Esophagus squamous epithelium (tissue), 4 donors: ENCODE results near the gene ZCCHC7.

Experiments
- CTCF ChIP-seq, 6 experiments: fragments of 450-650 bp in 4 of 6; fragments of 200-600 bp in 2 of 6; sonication (generic) in 2 of 6; IDR thresholded peaks; one replicate each; pipeline ENCODE4 v1.5.1; 2016 to 2019; ENCODE audit warnings: antibody characterized with exemption in 6 of 6, mild to moderate bottlenecking in 4 of 6, moderate library complexity in 4 of 6
- POLR2A ChIP-seq, 4 donors: fragments of 450-650 bp; IDR thresholded peaks; one replicate each; pipeline ENCODE4 v1.6.1; 2017; ENCODE audit warnings: antibody characterized with exemption in 4 of 4, mild to moderate bottlenecking in 4 of 4, moderate library complexity in 3 of 4

DNA sequence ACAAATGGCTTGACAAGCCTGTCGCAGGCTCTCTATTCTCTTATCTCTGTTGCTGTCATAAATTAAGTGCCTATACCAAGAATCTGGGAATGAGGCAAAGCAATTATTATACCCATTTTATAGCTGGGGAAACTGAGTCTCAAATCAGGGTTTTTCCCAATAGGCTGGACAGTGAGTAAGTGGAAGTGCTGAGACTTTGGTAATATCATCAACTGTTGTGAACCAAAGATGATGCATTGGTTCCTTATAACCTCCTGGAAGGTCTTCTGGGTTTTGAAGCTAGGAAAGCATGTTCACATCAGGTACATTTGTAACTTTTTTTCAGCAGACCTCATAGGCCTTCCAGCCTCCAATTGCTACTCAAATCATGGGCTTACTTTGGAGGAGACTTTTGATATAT is 25.6 kb upstream of the ZCCHC7 start:
- no peak for TF ChIP-seq CTCF (IDR thresholded peaks at IDR 0.05)
- no peak for TF ChIP-seq POLR2A (IDR thresholded peaks at IDR 0.05)
